ENCODE measurements around the gene SLC16A1. TPM values are rescaled to one million over a fixed set of nuclear protein-coding genes. Genes with fewer than 3 reads are reported as not detected.

The SLC16A1 gene
- total and polyA plus RNA-seq, 3 experiments from 2014 or later: 12.4 to 75.8 (median 75.3) TPM

DNA sequence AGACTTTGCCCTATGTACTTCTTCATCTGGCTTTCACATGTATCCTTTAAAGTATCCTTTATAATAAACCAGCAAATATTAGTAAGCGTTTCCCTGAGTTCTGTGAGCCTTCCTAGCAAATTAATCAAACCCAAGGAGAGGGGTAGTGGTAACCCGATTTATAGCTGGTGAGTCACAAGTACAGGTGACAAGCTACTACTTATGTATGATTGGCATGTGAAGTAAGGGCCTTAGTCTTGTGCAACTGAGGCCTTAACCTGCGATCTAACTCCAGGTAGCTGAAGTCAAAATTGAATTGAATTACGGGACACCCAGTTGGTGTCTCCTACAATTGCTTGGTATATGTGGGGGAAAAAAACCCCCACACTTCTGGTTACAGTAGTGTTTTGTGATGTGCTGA, 26.0 kb downstream of the SLC16A1 start:
- Mint-ChIP-seq H3K36me3 (peaks cover 0 to 14% (median 11%) of the 10 kb centered on the region in 3 donors), H3K4me1 (no peaks in the 10 kb centered on the region), H3K9me3 (no peaks in the 10 kb centered on the region), H3K4me3 (no peak overlapping the region), H3K27me3 (no peaks in the 10 kb centered on the region), H3K27ac (no peak overlapping the region)
- CTCF ChIA-PET: interaction anchor here (1.6 to 1.7 kb wide), 2 partner anchors 143 to 214 kb away, joined by 3 to 5 read pairs; partner anchors contain the start of gene LRIG2
- no peaks in the 10 kb centered on the region for H3K27me3 ChIP-seq (ENCODE audit: insufficient read depth, low read length, poor library complexity, severe bottlenecking)
- H3K4me3 ChIP-seq (ENCODE audit: low read length): no peak overlapping the region
- POLR2A ChIA-PET: no interaction called here
- no peak overlapping the region for H3K27ac ChIP-seq (ENCODE audit: low read depth, low read length)
- no peaks in the 10 kb centered on the region for H3K4me1 ChIP-seq (ENCODE audit: insufficient read depth, low read length)
- H3K36me3 ChIP-seq (ENCODE audit: insufficient read depth, low read length): no peaks in the 10 kb centered on the region
- no peak for DNase-seq
- no peaks in the 10 kb centered on the region for H3K9me3 ChIP-seq (ENCODE audit: low read length)

- no peaks in the 10 kb centered on the region for H3K9me3 ChIP-seq (ENCODE audit: low read length)
- Mint-ChIP-seq H3K4me1 (no peaks in the 10 kb centered on the region), H3K9me3 (no peaks in the 10 kb centered on the region), H3K27me3 (no peaks in the 10 kb centered on the region), H3K36me3 (peaks cover 0 to 28% (median 17%) of the 10 kb centered on the region in 3 donors), H3K27ac (peak overlapping the region in 2 of 8 donors; percentile 14 to 80), H3K4me3 (no peak overlapping the region)
- ChIA-PET CTCF (no interaction called here), POLR2A (no interaction called here)
- no peak overlapping the region for H3K4me3 ChIP-seq (ENCODE audit: low read length)
- H3K4me1 ChIP-seq (ENCODE audit: insufficient read depth, low read length): no peaks in the 10 kb centered on the region
- no peaks in the 10 kb centered on the region for H3K36me3 ChIP-seq (ENCODE audit: insufficient read depth, low read length)
- H3K27me3 ChIP-seq (ENCODE audit: insufficient read depth, low read length, poor library complexity, severe bottlenecking): no peaks in the 10 kb centered on the region
- H3K27ac ChIP-seq (ENCODE audit: low read depth, low read length): no peak overlapping the region
- no peak for DNase-seq
These were observed 28.5 kb downstream of the SLC16A1 start for GRCh38 chr1:112927462-112927990.

DNA sequence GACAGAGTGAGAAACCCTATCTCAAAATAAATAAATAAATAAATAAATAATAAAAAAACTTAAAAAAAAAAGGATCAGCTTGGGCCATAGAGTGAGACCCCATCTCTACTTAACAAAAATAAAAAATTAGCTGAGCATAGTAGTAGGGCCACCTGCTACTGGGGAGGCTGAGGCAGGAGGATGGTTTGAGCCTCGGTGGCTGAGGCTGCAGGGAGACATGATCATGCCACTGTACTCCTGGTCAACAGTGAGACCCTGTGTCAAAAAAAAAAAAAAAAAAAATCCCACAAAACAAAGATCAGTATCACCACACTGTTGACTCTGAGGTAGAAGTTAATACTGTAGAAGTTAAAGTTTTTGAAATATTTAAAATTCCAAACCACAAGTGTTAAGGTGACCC, 29.1 kb downstream of the SLC16A1 start:
- Histone ChIP-seq H3K4me3 (ENCODE audit: low read length) (no peak overlapping the region), H3K27me3 (ENCODE audit: insufficient read depth, low read length, poor library complexity, severe bottlenecking) (no peaks in the 10 kb centered on the region), H3K9me3 (ENCODE audit: low read length) (no peaks in the 10 kb centered on the region), H3K27ac (ENCODE audit: low read depth, low read length) (no peak overlapping the region), H3K4me1 (ENCODE audit: insufficient read depth, low read length) (no peaks in the 10 kb centered on the region), H3K36me3 (ENCODE audit: insufficient read depth, low read length) (no peaks in the 10 kb centered on the region)
- peaks cover 0 to 33% (median 16%) of the 10 kb centered on the region in 3 donors for H3K36me3 Mint-ChIP-seq
- no peak overlapping the region for H3K4me3 Mint-ChIP-seq
- H3K27ac Mint-ChIP-seq: no peak overlapping the region
- no peaks in the 10 kb centered on the region for H3K27me3 Mint-ChIP-seq
- no peaks in the 10 kb centered on the region for H3K4me1 Mint-ChIP-seq
- DNase-seq: no peak
- ChIA-PET POLR2A (no interaction called here), CTCF (no interaction called here)
- no peaks in the 10 kb centered on the region for H3K9me3 Mint-ChIP-seq

DNA sequence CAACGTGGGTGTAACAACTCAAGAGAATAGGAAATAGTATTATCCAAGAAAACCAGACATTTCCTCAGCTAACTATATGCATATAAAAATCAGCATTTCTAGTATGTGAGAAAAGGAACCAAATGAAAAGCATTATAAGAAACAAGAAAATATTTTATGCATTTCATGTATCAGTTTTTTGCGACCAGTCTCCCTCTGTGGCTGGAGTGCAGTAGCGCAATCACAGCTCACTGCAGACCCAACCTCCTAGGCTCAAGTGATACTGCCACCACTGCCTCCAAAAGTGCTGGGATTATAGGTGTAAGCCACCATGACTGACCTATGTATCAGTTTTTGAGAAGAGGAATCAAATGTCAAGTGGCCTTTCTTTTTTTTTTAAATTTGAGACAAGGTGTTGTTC, 31.0 kb downstream of the SLC16A1 start:
- Histone ChIP-seq H3K4me1 (ENCODE audit: insufficient read depth, low read length) (no peaks in the 10 kb centered on the region), H3K36me3 (ENCODE audit: insufficient read depth, low read length) (no peaks in the 10 kb centered on the region), H3K27me3 (ENCODE audit: insufficient read depth, low read length, poor library complexity, severe bottlenecking) (no peaks in the 10 kb centered on the region), H3K9me3 (ENCODE audit: low read length) (no peaks in the 10 kb centered on the region), H3K4me3 (ENCODE audit: low read length) (no peak overlapping the region), H3K27ac (ENCODE audit: low read depth, low read length) (no peak overlapping the region)
- H3K4me3 Mint-ChIP-seq: no peak overlapping the region
- ChIA-PET CTCF (no interaction called here), POLR2A (no interaction called here)
- H3K9me3 Mint-ChIP-seq: no peaks in the 10 kb centered on the region
- no peaks in the 10 kb centered on the region for H3K4me1 Mint-ChIP-seq
- no peak for DNase-seq
- peaks cover 0 to 39% (median 16%) of the 10 kb centered on the region in 3 donors for H3K36me3 Mint-ChIP-seq
- peak overlapping the region in 1 of 8 donors; percentile 58 for H3K27ac Mint-ChIP-seq
- no peaks in the 10 kb centered on the region for H3K27me3 Mint-ChIP-seq

DNA sequence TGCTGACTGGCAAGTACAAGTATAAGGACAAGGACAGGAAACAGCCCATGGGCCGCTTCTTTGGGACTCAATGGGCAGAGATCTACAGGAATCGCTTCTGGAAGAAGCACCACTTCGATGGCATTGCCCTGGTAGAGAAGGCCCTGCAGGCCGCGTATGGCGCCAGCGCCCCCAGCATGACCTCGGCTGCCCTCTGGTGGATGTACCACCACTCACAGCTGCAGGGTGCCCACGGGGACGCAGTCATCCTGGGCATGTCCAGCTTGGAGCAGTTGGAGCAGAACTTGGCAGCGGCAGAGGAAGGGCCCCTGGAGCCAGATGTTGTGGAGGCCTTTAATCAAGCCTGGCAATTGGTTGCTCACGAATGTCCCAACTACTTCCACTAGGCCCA, 32.0 kb downstream of the SLC16A1 start:
- no peaks in the 10 kb centered on the region for H3K4me1 Mint-ChIP-seq
- ChIA-PET CTCF (no interaction called here), POLR2A (no interaction called here)
- H3K36me3 Mint-ChIP-seq: peaks cover 0 to 39% (median 16%) of the 10 kb centered on the region in 3 donors
- no peak overlapping the region for H3K4me3 Mint-ChIP-seq
- Histone ChIP-seq H3K4me3 (ENCODE audit: low read length) (no peak overlapping the region), H3K27me3 (ENCODE audit: insufficient read depth, low read length, poor library complexity, severe bottlenecking) (no peaks in the 10 kb centered on the region), H3K36me3 (ENCODE audit: insufficient read depth, low read length) (no peaks in the 10 kb centered on the region), H3K27ac (ENCODE audit: low read depth, low read length) (no peak overlapping the region), H3K9me3 (ENCODE audit: low read length) (no peaks in the 10 kb centered on the region), H3K4me1 (ENCODE audit: insufficient read depth, low read length) (no peaks in the 10 kb centered on the region)
- no peak overlapping the region for H3K27ac Mint-ChIP-seq
- H3K27me3 Mint-ChIP-seq: no peaks in the 10 kb centered on the region
- H3K9me3 Mint-ChIP-seq: no peaks in the 10 kb centered on the region
- DNase-seq: no peak

DNA sequence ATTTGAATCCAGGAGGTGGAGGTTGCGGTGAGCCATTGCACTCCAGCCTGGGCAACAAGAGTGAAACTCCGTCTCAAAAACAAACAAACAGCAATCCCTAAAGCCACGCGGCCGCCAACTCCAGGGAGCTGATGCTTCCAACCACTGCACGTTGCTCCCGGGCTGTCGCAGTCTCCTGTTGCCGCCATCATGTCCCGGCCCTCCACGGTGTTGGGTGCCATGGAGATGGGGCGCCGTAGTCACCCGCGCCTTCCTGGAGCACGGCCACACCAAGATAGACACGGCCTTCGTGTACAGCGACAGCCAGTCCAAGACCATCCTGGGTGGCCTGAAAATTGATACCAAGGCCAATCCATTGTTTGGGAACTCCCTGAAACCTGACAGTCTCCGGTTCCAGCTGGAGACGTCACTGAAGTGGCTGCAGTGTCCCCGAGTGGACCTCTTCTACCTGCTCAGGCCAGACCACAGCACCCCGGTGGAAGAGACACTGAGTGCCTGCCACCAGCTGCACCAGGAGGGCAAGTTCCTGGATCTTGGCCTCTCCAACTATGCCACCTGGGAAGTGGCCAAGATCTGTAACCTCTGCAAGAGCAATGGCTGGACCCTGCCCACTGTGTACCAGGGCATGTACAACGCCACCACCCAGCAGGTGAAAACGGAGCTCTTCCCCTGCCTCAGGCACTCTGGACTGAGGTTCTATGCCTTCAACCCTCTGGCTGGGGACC, 32.6 kb downstream of the SLC16A1 start:
- no peaks in the 10 kb centered on the region for H3K9me3 Mint-ChIP-seq
- no peak for DNase-seq
- Histone ChIP-seq H3K27me3 (ENCODE audit: insufficient read depth, low read length, poor library complexity, severe bottlenecking) (no peaks in the 10 kb centered on the region), H3K4me3 (ENCODE audit: low read length) (no peak overlapping the region), H3K4me1 (ENCODE audit: insufficient read depth, low read length) (no peaks in the 10 kb centered on the region), H3K36me3 (ENCODE audit: insufficient read depth, low read length) (no peaks in the 10 kb centered on the region), H3K27ac (ENCODE audit: low read depth, low read length) (no peak overlapping the region), H3K9me3 (ENCODE audit: low read length) (no peaks in the 10 kb centered on the region)
- H3K4me3 Mint-ChIP-seq: no peak overlapping the region
- peaks cover 0 to 40% (median 16%) of the 10 kb centered on the region in 3 donors for H3K36me3 Mint-ChIP-seq
- ChIA-PET POLR2A (no interaction called here), CTCF (no interaction called here)
- no peaks in the 10 kb centered on the region for H3K27me3 Mint-ChIP-seq
- no peaks in the 10 kb centered on the region for H3K4me1 Mint-ChIP-seq
- H3K27ac Mint-ChIP-seq: no peak overlapping the region

GRCh38 chr1:112911506-112912220, 44.3 kb downstream of the SLC16A1 start:
- Mint-ChIP-seq H3K27me3 (peaks cover 0 to 1% of the 10 kb centered on the region in 2 donors), H3K9me3 (no peaks in the 10 kb centered on the region), H3K4me1 (no peaks in the 10 kb centered on the region), H3K36me3 (peaks cover 0 to 26% (median 10%) of the 10 kb centered on the region in 3 donors), H3K27ac (peak overlapping the region in 2 of 8 donors; percentile 29), H3K4me3 (no peak overlapping the region)
- Histone ChIP-seq H3K36me3 (ENCODE audit: insufficient read depth, low read length) (no peaks in the 10 kb centered on the region), H3K27me3 (ENCODE audit: insufficient read depth, low read length, poor library complexity, severe bottlenecking) (no peaks in the 10 kb centered on the region), H3K4me1 (ENCODE audit: insufficient read depth, low read length) (no peaks in the 10 kb centered on the region), H3K9me3 (ENCODE audit: low read length) (no peaks in the 10 kb centered on the region), H3K27ac (ENCODE audit: low read depth, low read length) (no peak overlapping the region), H3K4me3 (ENCODE audit: low read length) (no peak overlapping the region)
- ChIA-PET POLR2A (no interaction called here), CTCF (interaction anchor here (0.7 kb wide), 1 partner anchor 469 kb away, joined by 3 read pairs; no protein-coding TSS in a partner anchor)
- DNase-seq: no peak

DNA sequence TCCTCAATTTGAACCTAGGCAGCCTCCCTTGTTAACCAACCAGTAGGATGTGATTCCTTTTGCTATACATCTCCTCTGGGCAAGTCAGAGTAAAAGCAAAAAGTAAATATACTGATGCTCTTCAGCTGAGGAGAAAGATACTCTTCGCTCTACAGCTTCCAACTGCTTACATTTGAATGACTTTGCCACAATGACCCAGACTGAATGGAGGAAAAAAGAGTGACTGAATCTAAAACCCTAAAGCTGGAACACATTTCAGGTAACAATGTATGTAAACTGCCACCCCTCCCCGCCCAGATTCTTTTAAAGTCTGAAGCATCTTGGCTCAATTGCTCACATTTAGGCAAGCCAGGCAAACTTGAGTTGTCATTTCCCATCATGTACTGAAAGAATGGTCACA, 46.1 kb downstream of the SLC16A1 start:
- Mint-ChIP-seq H3K36me3 (peaks cover 0 to 15% (median 6%) of the 10 kb centered on the region in 3 donors), H3K27ac (no peak overlapping the region), H3K9me3 (no peaks in the 10 kb centered on the region), H3K27me3 (peaks cover 0 to 1% of the 10 kb centered on the region in 2 donors), H3K4me1 (peaks cover 0 to 2% (median 0%) of the 10 kb centered on the region in 3 donors), H3K4me3 (no peak overlapping the region)
- H3K27me3 ChIP-seq (ENCODE audit: insufficient read depth, low read length, poor library complexity, severe bottlenecking): no peaks in the 10 kb centered on the region
- DNase-seq: no peak
- no peak overlapping the region for H3K27ac ChIP-seq (ENCODE audit: low read depth, low read length)
- no peaks in the 10 kb centered on the region for H3K36me3 ChIP-seq (ENCODE audit: insufficient read depth, low read length)
- H3K4me3 ChIP-seq (ENCODE audit: low read length): no peak overlapping the region
- CTCF ChIA-PET: no interaction called here
- H3K4me1 ChIP-seq (ENCODE audit: insufficient read depth, low read length): no peaks in the 10 kb centered on the region
- H3K9me3 ChIP-seq (ENCODE audit: low read length): no peaks in the 10 kb centered on the region
- POLR2A ChIA-PET: no interaction called here

Data from CD8-positive, alpha-beta memory T cell (primary cell).